DMS 273 (cell line): ENCODE measurements around the gene ISLR2.
A peak's percentile ranks its signal among the peaks of the same experiment; 100 is the strongest.
"Not testable (repeated sequence)": the region's sequence is repeated elsewhere in the genome, so short reads cannot be mapped to it uniquely, and the experiment has no call there.

Experiments
- DNase-seq: peaks from one replicate; lab custom pipeline; 2025; ENCODE audit not compliant: unreplicated experiment; lab: John Stamatoyannopoulos, UW

Gene ISLR2

DNA sequence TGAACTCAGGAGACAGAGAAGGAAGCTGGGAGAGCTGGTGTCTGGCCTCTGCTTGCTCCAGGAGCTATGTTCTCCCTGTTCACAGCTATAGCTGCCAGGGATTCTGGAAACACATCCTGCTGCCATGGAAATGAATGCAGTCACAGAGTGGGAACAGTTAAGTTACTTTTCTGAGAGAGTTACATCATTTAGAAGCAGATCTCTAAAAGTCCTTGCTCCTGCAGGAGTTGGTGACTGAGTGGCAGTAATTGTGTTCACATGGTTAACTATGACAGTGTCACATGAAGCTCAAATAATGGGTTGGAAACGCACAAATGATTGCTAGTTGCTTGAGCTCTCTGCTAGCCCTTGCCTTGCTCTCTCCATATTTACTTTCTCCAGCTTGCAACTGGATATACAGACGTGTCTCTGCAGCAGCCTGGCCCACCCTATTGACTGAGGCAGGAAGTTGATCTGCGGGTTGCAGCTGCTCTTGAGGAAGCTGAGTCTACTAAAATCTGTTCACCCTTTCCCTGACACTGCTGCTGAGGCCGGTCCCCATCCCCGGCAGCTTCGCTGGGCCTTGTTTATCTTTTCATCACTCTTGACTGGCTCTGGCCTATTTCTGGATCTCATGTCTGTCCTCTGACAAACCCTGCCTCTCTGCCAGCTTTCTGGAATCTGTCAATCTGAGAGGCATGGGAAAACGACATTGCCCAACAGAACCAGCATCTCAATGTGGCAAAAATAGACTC is 26.5 kb downstream of the ISLR2 start:
- peak; percentile 41 for DNase-seq

DNA sequence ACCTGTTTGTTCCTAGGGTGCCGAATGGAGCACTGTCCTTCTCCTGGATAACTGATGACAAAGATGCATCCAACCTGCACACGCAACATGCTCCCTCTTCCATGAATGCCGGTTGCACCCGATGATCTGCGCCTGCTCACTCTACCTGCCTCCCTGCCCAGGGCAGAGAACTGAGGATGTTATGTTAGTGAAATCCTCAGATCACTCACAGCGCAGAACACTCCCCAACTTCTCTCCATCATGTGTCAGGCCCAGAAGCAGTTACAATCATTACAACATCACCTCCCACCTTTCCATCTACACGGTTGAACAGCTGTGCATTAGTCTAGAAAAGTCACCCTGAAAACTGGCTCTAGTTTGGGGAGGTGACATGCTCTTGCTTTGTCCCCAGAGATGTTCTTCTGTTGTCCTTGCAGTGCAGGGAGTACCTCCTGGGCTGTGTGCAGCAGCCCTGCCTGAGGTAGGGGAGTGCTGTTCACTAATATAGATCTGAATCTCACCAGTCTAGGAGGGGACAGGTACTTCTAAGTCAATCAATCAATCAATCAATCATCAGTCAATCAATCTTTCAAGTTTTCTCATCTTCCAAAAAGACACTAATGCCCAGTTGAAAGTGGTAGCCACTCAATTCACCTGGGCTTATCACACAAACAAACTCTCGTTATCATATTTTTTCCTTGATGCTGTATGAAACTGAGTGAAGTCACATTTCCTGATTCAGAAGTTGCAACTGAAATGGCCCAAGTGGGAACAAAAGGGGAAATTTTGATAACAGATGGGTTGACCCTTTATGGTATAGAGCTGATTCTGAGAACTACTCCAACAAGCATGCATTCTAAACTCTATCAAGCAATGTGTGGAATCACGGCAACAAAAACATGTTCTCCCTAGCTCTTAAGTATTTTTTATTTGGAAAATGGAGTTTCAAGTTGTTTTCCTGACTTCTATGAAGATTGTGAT is 27.8 kb downstream of the ISLR2 start:
- DNase-seq = no peak

DNA sequence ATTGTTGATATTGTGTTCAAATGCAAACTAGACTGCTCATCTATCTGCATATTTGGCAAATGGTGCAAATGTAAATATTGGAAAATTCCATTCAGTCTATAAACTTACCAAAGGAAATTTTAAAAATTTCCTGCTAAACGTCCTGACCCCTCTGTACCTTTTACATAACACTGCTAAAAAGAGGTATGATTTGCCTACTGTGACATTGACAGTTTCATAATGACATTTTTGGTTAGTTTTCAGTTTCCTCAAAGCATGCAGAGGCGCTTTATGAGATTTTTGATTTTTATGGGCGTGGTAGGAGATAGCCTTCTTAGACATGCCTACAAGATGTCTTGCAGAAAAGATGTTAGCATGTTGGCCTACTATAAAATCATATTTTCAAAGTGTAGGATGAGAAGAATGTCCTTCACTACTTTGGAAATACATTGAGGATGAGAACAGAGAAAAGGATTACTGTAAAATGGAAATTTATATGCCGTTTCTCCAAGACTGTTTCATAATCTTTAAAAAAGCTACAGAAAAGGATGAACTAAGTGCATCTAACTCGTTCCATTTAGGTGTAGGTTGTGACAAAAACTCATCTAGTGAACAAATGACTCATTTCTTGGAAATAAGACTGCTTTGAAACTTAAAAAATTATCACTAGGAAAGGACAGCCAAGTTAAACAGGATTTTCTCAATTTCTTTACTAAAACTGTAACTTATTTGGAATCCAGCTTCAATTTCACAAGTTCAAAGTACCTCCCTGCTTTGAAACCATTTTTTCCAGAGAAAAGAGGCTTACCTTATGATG is 28.7 kb downstream of the ISLR2 start:
- DNase-seq = no peak

DNA sequence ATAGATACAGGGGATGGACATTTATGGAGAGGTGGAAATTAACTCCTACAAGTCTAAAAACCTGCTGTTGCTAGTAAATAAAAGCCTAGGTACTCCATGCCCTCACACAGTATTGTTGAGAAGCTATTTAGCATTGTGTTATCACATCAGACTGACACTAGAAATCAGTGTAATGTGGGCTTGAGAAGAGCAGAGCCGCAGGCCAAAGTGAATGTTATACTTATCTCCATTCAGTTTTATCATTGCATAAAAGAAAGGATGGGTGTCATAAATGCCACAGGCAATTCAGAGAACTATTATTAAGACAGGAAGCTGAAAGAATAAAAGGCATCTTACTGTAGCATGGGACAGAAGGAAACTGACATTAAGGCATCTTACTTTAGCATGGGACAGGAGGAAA is 29.4 kb downstream of the ISLR2 start:
- no peak for DNase-seq

DNA sequence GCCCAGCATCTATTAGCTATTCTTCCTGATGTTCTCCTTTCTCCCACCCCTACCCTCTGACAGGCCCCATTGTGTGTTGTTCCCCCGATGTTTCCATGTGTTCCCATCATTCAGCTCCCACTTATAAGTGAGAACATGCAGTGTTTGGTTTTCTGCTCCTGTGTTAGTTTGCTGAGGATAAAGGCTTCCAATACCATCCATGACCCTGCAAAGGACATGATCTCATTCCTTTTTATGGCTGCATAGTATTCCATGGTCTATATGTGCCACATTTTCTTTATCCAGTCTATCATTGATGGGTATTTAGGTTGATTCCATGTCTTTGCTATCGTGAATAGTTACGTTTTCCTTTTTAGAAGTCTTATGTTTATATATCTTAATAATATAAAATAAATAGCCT is 30.0 kb downstream of the ISLR2 start:
- DNase-seq = not testable (repeated sequence)

DNA sequence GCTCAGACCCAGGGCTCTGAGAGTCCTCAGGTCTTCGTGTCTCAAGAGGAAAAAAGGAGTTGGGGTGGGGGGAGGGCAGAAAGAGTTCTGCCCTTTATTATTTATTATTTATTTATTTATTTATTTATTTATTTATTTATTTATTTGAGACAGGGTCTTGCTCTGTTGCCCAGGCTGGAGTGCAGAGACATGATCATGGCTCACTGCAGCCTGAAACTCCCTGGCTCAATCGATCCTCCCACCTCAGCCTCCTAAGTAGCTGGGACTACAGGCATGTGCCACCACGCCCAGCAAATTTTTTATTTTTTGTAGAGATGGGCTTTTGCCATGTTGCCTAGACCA is 31.8 kb downstream of the ISLR2 start:
- not testable (repeated sequence) for DNase-seq

DNA sequence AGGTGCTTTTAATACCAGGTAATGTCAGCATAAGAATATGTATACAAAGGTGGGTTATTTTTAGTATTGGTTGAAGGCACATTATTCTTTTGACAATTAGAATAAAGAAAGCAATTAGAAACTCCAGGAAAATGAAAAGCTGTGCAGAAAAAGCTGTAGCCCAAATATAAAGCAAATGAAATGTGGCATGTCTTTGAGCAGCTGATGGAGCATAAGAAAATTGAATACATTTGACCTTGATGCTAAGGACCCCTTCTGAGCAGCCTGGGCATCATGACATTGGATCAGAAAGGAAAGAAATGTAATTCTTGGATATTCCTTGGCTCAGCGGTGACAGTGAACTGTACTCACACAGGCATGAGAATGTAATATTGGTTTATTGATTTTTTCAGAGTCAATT is 35.1 kb downstream of the ISLR2 start:
- no peak for DNase-seq

DNA sequence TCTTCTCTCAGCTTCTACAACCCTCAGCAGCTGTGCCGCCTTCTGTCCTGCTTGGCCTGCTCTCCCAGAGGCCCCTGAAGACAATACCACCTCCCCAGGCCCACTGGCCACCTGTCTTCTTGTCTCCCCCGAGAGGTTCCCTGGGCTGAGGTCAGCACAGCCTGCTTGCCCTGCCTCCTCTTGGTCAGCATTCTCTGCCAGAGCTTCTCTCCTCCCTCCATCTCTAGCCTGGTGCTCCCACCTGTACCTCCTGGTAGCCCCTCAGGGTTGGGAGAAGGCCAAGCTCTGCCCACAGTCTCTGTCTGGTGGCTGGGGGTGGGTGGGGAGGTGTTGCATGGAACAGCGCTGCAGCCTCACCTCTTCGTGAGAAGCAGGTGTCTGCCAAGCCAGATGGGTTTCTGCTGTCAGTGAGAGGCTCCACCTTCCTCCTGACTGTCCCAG is 37.5 kb downstream of the ISLR2 start:
- DNase-seq = peak; percentile 31

DNA sequence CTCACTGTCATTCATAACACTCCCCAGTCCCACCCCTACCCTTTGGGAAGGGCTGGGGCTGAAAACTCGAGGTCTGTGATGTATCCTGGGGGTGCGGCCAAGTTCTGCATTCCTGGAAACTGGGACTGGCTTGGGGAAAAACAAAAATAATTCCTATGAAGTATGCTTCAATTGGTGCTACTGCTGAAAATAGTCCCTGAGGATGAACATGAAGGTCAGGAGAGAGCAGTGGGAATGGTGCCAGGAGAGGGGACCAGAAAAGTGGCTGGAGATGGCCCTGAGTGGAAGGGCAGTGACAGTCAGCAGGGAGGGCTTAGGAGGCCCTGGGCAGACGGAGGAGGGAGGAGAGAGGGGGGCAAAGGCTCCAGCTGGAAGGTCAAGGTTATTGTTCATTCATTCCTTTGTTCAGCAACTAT is 38.3 kb downstream of the ISLR2 start:
- no peak for DNase-seq

DNA sequence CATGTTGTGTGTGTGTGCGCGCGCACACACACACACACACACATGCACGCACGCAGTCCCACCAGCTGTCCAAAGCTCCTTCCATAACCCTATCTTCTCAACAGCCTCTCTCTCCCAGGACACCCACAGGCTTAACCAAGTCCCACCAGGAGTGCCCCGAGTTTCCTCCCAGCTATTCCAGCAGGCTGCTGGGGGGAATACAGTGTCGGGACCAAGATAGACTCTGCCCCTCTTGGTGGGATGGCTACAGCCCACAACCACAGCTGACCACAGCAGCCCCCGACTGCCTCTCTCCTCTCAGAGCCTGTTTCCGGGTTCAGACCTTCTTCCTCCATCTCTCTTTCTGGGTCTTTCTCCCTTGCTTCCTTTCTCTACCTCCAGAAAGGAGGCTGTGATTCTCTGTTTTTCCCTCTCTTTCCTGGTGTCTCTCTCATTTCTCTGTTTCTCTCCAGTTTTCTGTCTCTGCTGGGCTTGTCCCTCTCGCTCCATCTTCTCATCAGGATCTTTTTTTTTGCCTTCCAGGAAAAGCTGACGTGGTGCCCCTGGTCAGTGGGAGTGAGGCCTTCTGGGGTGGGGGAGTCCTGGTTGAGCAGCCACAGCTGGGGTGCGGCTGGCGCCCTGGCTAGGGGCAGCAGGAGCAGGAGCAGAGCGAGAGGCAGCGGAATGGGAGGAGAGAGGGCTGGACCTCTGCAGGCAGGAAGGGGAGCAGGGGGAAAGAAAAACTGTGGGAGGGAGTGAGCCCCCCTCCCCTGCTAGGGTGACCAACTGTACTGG is 39.9 kb downstream of the ISLR2 start:
- no peak for DNase-seq

DNA sequence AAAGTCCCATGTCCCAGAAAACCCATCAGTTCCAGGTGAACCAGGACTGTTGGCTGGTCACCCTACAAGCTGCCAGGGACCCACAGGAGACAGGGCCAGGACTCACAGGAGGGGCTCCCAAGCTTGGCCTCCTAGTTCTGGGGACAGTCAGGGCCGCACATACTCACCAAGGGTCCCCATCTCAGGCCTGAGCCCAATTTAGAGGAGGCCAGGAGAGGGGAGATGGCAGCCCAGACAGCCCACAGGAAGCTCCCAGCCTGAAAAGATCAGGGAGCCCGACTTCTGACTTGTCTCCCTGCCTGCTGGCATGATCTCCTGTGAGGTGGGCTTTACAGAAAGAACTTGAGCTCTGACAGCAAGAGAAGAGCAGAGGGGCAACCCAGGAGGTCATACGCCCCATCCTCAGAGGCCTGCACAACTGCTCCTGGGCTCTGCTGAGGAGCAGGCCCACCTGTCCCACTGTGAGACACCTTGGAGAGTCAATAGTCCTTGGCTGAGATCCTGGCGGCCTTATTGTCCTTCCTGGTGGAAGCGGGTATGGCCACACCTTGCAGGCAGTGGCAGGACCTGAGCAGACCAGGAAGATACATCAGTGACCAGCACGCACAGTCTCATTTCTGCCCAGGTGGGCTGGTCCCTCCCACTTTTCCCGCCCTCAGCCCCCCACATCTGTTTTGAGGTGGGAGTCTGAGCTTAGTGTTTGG is 40.6 kb downstream of the ISLR2 start:
- no peak for DNase-seq

DNA sequence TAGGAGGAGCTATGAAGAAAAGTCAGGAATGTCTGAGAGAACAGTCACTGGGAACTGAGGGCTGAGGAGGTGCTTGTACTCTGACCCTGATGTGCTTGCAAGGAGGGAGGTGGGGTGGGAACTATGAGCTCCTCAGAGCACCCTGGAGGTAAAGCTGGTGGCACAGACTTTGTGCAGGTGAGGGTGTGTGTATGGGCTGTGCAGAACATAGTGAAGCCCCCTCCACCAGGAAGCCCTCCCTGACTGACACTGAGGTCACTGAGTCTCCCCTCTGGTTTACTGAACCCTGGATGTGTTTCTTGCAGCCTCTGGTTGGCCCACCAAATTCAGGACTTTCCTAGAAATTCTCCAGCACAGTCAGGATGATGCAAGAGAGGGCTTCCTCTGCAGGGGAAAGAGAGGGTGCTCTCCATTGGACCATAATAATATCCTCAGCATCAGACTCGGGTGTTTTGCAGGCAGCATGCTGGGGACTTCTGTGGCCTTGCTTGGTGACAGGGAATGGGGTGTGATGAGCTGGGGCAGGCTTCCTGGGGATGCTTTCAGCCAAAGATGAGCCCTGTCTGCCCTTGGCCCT is 41.7 kb downstream of the ISLR2 start:
- DNase-seq = no peak

DNA sequence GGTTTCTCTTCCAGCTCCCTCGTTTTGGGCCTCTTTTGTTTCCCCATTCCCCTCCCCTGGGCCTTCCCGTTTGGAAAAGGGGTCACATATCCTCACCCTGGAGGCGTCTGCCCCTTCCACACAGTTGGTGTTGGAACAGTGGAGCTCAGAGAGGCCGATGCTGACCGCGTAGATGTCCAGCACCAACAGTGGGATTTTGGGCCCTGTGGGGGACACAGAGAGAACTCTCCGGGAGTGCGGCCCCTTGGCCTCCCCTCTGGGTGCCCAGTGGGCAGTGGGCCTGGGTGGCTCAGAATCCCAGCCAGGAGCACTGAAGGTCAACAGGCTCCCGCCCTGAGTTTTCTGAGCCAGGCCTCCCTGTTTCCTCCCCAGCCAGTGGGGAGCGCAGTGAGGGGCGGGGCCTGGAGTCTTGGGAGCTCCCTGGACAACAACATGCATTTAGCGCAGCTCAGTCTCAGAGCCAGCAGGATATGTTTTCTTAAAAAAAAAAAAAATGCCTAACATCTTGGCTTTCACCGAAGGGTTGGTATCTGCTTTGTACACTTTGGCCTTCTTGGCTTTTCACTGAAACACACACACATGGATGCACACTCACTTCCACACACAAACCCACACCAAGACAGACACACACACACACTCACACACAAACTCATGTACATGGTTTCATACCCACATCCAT is 42.5 kb downstream of the ISLR2 start:
- no peak for DNase-seq

DNA sequence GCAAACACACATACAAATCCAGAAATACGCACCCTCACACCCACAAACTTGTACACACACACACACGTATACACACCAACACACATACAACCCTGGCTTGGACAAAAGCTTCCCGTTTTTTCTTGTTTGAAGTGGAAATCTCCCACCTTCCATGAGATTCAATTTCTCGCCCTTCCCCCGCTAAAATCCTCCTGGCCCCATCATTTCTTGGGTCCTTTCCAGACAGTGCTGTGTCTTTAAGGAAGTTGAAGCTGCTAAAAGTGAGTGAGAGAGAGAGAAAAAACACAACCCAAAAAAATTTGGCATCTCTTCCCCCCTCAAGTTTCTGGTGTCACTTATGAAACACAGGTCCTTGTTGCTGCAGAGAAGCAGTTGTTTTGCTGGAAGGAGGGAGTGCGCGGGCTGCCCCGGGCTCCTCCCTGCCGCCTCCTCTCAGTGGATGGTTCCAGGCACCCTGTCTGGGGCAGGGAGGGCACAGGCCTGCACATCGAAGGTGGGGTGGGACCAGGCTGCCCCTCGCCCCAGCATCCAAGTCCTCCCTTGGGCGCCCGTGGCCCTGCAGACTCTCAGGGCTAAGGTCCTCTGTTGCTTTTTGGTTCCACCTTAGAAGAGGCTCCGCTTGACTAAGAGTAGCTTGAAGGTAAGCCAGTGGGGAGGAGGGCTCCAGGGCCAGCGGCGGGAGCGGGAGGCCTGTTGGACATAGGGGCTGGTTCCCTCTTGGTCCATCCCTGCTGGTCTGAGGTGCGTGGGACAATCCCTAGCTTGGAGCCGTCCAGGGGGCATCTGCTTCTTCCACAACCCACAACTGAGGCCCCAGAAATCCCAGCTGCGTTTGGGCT is 43.2 kb downstream of the ISLR2 start, which contains the start of gene ISLR:
Gene ISLR, plus strand, starts transcription at position 331 of the 839 bp plus-strand sequence. CDS start 1,149 bp downstream, outside the sequence.
- DNase-seq = no peak

DNA sequence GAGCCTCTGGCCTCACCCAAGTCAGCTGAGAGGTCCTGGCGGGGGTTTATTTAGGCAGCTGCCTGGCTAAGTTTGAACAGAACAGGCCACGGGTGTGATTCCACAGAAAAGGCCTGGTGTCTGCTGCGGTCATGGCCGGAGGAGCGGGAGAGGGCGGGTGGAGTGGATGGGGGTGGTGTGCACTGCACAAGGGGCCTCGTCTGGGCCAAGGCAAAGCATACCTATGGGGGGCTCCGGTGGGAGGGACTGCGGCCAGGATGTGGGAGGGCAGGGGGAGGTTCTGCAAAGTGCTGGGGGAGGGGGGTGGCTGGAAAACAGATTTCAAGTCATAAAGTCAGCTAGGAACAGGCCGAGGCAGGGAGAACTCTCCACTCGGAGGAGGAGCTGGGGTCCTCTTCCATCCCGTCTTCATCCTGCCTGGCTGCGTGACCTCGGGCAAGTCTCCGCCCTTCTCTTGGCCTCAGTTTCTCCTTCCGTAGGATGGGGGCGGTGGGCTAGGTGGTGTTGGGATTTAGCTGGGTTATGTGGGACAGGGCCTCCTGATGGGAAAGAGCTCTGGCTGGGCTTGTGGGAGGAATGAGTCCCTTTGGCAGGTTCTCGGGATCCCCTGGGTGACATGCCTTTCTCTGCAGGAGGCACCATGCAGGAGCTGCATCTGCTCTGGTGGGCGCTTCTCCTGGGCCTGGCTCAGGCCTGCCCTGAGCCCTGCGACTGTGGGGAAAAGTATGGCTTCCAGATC is 44.0 kb downstream of the ISLR2 start:
- DNase-seq = no peak

DNA sequence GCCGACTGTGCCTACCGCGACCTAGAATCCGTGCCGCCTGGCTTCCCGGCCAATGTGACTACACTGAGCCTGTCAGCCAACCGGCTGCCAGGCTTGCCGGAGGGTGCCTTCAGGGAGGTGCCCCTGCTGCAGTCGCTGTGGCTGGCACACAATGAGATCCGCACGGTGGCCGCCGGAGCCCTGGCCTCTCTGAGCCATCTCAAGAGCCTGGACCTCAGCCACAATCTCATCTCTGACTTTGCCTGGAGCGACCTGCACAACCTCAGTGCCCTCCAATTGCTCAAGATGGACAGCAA is 44.5 kb downstream of the ISLR2 start:
- DNase-seq = no peak
